IMR-90 (cell line): ENCODE measurements around the gene PIGH. TPM values are rescaled to one million over a fixed set of nuclear protein-coding genes. Genes with fewer than 3 reads are reported as not detected.

Source experiments
- ATAC-seq: fragments of 200-7000 bp; cut with Tn5 transposase; 2 replicates; pipeline ENCODE4 v1.9.1; 2020; ENCODE audit warnings: low read depth, mild to moderate bottlenecking, moderate library complexity
- BruUV-seq: library from RNA; stranded (reverse); fragments of 400-500 nt; replicated peaks from 2 replicates; lab custom pipeline; 2021; lab: Mats Ljungman, UMichigan
- CTCF ChIA-PET: fragments of 300-600 bp; formaldehyde crosslinking; extraction: SDS; loops from one replicate; lab custom pipeline; 2021; ENCODE audit warnings: antibody characterized with exemption; lab: Yijun Ruan, JAX
- POLR2A ChIA-PET: fragments of 300-600 bp; sonication (Branson Sonifier 250); formaldehyde crosslinking; loops from one replicate; lab custom pipeline; 2022; ENCODE audit warnings: antibody characterized with exemption; ENCODE audit not compliant: unreplicated experiment; lab: Charles Lee
- DNase-seq: peaks from one replicate; pipeline ENCODE4 v3.0.0; 2013
- H2AFZ ChIP-seq: replicated peaks from 2 replicates; pipeline ENCODE3; 2013; ENCODE audit warnings: low read length, mild to moderate bottlenecking; ENCODE audit not compliant: poor library complexity
- H2AK5ac ChIP-seq: 2 replicates; pipeline ENCODE4 v1.6.1; 2013; ENCODE audit warnings: low read depth, low read length, inconsistent platforms
- H2AK9ac ChIP-seq: replicated peaks from 2 replicates; pipeline ENCODE3; 2013; ENCODE audit warnings: mild to moderate bottlenecking, low read depth, low read length, moderate library complexity; ENCODE audit not compliant: poor library complexity
- H2BK120ac ChIP-seq: 2 replicates; pipeline ENCODE4 v1.6.1; 2013; ENCODE audit warnings: low read depth, low read length, inconsistent platforms
- H2BK15ac ChIP-seq: 3 replicates; pipeline ENCODE4 v1.6.1; 2013; ENCODE audit warnings: low read depth, low read length, inconsistent platforms
- H2BK20ac ChIP-seq: 2 replicates; pipeline ENCODE4 v1.6.1; 2013; ENCODE audit warnings: low read depth, mild to moderate bottlenecking, inconsistent platforms, low read length, moderate library complexity
- H2BK5ac ChIP-seq: 2 replicates; pipeline ENCODE4 v1.6.1; 2013; ENCODE audit warnings: mild to moderate bottlenecking, low read depth, low read length, inconsistent platforms; ENCODE audit not compliant: poor library complexity, severe bottlenecking
- H3K14ac ChIP-seq: replicated peaks from 2 replicates; pipeline ENCODE4 v1.6.1; 2013; ENCODE audit warnings: low read depth, low read length, inconsistent platforms
- H3K18ac ChIP-seq: 2 replicates; pipeline ENCODE4 v1.6.1; 2013; ENCODE audit warnings: low read depth, low read length, control low read depth
- H3K23ac ChIP-seq: 2 replicates; pipeline ENCODE4 v1.6.1; 2013; ENCODE audit warnings: low read depth, low read length, inconsistent platforms
- H3K27ac ChIP-seq: 2 replicates; pipeline ENCODE4 v1.5.1; 2013; ENCODE audit warnings: mild to moderate bottlenecking, control low read depth, low read length; ENCODE audit not compliant: insufficient read depth
- H3K27me3 ChIP-seq: 2 replicates; pipeline ENCODE4 v1.6.1; 2013; ENCODE audit warnings: low read length; ENCODE audit not compliant: control insufficient read depth, insufficient read depth
- H3K36me3 ChIP-seq: 2 replicates; pipeline ENCODE4 v1.6.1; 2013; ENCODE audit warnings: low read length, mixed read lengths; ENCODE audit not compliant: control insufficient read depth, insufficient read depth
- H3K4ac ChIP-seq: 2 replicates; pipeline ENCODE4 v1.6.1; 2013; ENCODE audit warnings: low read depth, low read length, inconsistent platforms
- H3K4me1 ChIP-seq: 2 replicates; pipeline ENCODE4 v1.6.1; 2013; ENCODE audit warnings: low read length, mixed read lengths; ENCODE audit not compliant: control insufficient read depth, insufficient read depth
- H3K4me2 ChIP-seq: 2 replicates; pipeline ENCODE4 v1.6.1; 2013; ENCODE audit warnings: low read depth, mild to moderate bottlenecking, control low read depth, low read length, moderate library complexity
- H3K4me3 ChIP-seq: 2 replicates; pipeline ENCODE4 v1.5.1; 2013; ENCODE audit warnings: low read depth, mild to moderate bottlenecking, control low read depth, low read length, moderate library complexity; ENCODE audit not compliant: insufficient read depth
- H3K56ac ChIP-seq: 2 replicates; pipeline ENCODE4 v1.6.1; 2013; ENCODE audit warnings: low read length, inconsistent platforms; ENCODE audit not compliant: insufficient read depth; ENCODE audit errors: extremely low read depth
- H3K79me1 ChIP-seq, 2 experiments: 2 replicates each; pipeline ENCODE4 v1.6.1; 2013; ENCODE audit warnings: low read length in 2 of 2, inconsistent platforms in 1 of 2, low read depth in 1 of 2
- H3K9ac ChIP-seq: 2 replicates; pipeline ENCODE4 v1.6.1; 2013; ENCODE audit warnings: low read depth, low read length, control low read depth
- H3K9me1 ChIP-seq: 2 replicates; pipeline ENCODE4 v1.6.1; 2013; ENCODE audit warnings: low read length, inconsistent platforms; ENCODE audit not compliant: insufficient read depth
- H3K9me3 ChIP-seq: 2 replicates; pipeline ENCODE4 v1.6.1; 2013; ENCODE audit warnings: low read length; ENCODE audit not compliant: control insufficient read depth, insufficient read depth
- H4K20me1 ChIP-seq: 2 replicates; pipeline ENCODE4 v1.6.1; 2013; ENCODE audit warnings: low read length, inconsistent platforms; ENCODE audit not compliant: insufficient read depth
- H4K5ac ChIP-seq: 2 replicates; pipeline ENCODE4 v1.6.1; 2013; ENCODE audit warnings: mild to moderate bottlenecking, low read depth, low read length, control low read depth
- H4K8ac ChIP-seq, 2 experiments: 2 replicates each; pipeline ENCODE4 v1.6.1; 2013; ENCODE audit warnings: low read depth in 2 of 2, low read length in 2 of 2, control low read depth in 1 of 2, inconsistent platforms in 1 of 2
- H4K91ac ChIP-seq: 2 replicates; pipeline ENCODE4 v1.6.1; 2013; ENCODE audit warnings: low read depth, low read length, inconsistent platforms; ENCODE audit not compliant: insufficient read depth
- BHLHE40 ChIP-seq: fragments of 150-350 bp; IDR thresholded peaks from 2 replicates; pipeline ENCODE4 v1.6.1; 2016; ENCODE audit warnings: mild to moderate bottlenecking, low read depth, low read length
- CEBPB ChIP-seq: IDR thresholded peaks from 2 replicates; pipeline ENCODE4 v1.6.1; 2012; ENCODE audit warnings: low read depth, low read length, improper control_type of control experiment
- CHD1 ChIP-seq: IDR thresholded peaks from 2 replicates; pipeline ENCODE4 v1.6.1; 2012; ENCODE audit warnings: low read depth, low read length, improper control_type of control experiment
- FOS ChIP-seq: fragments of 150-350 bp; IDR thresholded peaks from 2 replicates; pipeline ENCODE4 v1.6.1; 2016; ENCODE audit warnings: low read depth, low read length
- MAFK ChIP-seq: IDR thresholded peaks from 2 replicates; pipeline ENCODE4 v1.6.1; 2012; ENCODE audit warnings: low read depth, low read length, improper control_type of control experiment
- MAZ ChIP-seq: IDR thresholded peaks from 2 replicates; pipeline ENCODE4 v1.6.1; 2012; ENCODE audit warnings: low read depth, mild to moderate bottlenecking, low read length, improper control_type of control experiment, moderate library complexity, borderline replicate concordance
- MXI1 ChIP-seq: IDR thresholded peaks from 2 replicates; pipeline ENCODE4 v1.6.1; 2012; ENCODE audit warnings: low read depth, mild to moderate bottlenecking, low read length, moderate library complexity, borderline replicate concordance
- NFE2L2 ChIP-seq: fragments of 150-350 bp; IDR thresholded peaks from 2 replicates; pipeline ENCODE4 v1.6.1; 2016; ENCODE audit warnings: low read depth, mild to moderate bottlenecking, low read length
- RAD21 ChIP-seq: IDR thresholded peaks from 2 replicates; pipeline ENCODE4 v1.6.1; 2012; ENCODE audit warnings: low read length, improper control_type of control experiment
- RCOR1 ChIP-seq: IDR thresholded peaks from 2 replicates; pipeline ENCODE4 v1.6.1; 2012; ENCODE audit warnings: mild to moderate bottlenecking, low read length, improper control_type of control experiment; ENCODE audit not compliant: insufficient replicate concordance
- RFX5 ChIP-seq: IDR thresholded peaks from 2 replicates; pipeline ENCODE4 v1.8.0; 2012; ENCODE audit warnings: low read depth, mild to moderate bottlenecking, low read length, moderate library complexity
- USF2 ChIP-seq: fragments of 150-350 bp; IDR thresholded peaks from 2 replicates; pipeline ENCODE4 v1.6.1; 2017; ENCODE audit warnings: mild to moderate bottlenecking, antibody characterized with exemption, low read length, low read depth
- WGBS, 2 experiments: methylation state at CpG; one replicate each; pipeline versions ENCODE4 v1.1.5 to v1.1.7; 2013; ENCODE audit warnings: missing lambda C conversion rate in 2 of 2; ENCODE audit not compliant: insufficient read length in 1 of 2; ENCODE audit errors: extremely low coverage in 2 of 2; 5-methylcytosine and 5-hydroxymethylcytosine counted together
- dilution Hi-C: fragments of 300-500 bp; cut with HindIII; formaldehyde crosslinking; loops from one replicate; pipeline ENCODE4 v1.14.3; 2018; ENCODE audit warnings: low sequenced_read_pairs; ENCODE audit not compliant: unreplicated experiment
- in situ Hi-C: fragments of 300-500 bp; cut with MboI; formaldehyde crosslinking; loops from 3 replicates; pipeline ENCODE4 v1.14.3; 2019; ENCODE audit warnings: low sequenced_read_pairs, inconsistent platforms, mixed read lengths
- intact Hi-C: fragments of 100-400 bp; cut with micrococcal nuclease; formaldehyde crosslinking; loops from 2 replicates; pipeline ENCODE4 v1.10.0; 2022
- polyA plus RNA-seq, 3 experiments: library from polyadenylated mRNA; depleted of rRNA; stranded (reverse); fragments of >200 nt; gene quantifications; 2 replicates each; pipeline ENCODE4 v1.2.3, GENCODE V29; 2012; ENCODE audit warnings: low replicate concordance in 1 of 3
- total RNA-seq: library from RNA; depleted of rRNA; stranded (reverse); fragments of >200 nt; gene quantifications from 2 replicates; pipeline ENCODE4 v1.2.3, GENCODE V29; 2012
- TF ChIP-seq, protein P1 (sequence below): conservative IDR thresholded peaks from 2 replicates; pipeline ENCODE4 v1.5.1; 2012; ENCODE audit warnings: mild to moderate bottlenecking, low read depth, low read length, improper control_type of control experiment

PIGH gene
- total and polyA plus RNA-seq, 2 of the 4 experiments (the other 2 are of a cell fraction), result 7.9 to 13.5 TPM

- H2BK20ac ChIP-seq, result no peak overlapping the region
These were observed 22.8 kb downstream of the PIGH start for GRCh38 chr14:67577181-67577808.

More at GRCh38 chr14:67577181-67577808, 22.8 kb downstream of the PIGH start:
- Histone ChIP-seq H3K4ac (no peak overlapping the region), H3K79me1 (no peaks in the 10 kb centered on the region), H2AFZ (peak overlapping the region; percentile 27), H2AK5ac (no peak overlapping the region), H3K4me2 (no peak overlapping the region), H3K23ac (no peak overlapping the region), H3K4me1 (no peaks in the 10 kb centered on the region), H3K9me3 (no peaks in the 10 kb centered on the region), H2BK120ac (no peak overlapping the region), H3K14ac (no peak overlapping the region), H3K56ac (no peak overlapping the region), H2BK15ac (no peak overlapping the region), H2BK5ac (no peak overlapping the region), H3K27ac (no peak overlapping the region), H4K8ac (no peak overlapping the region), H3K27me3 (peaks cover 8% of the 10 kb centered on the region), H4K91ac (no peak overlapping the region), H2AK9ac (no peak overlapping the region), H3K18ac (no peak overlapping the region), H3K36me3 (no peaks in the 10 kb centered on the region), H3K9me1 (0 out of 2 replicates have a peak, but pooled peaks cover 3% of the 10 kb centered on the region), H4K20me1 (no peaks in the 10 kb centered on the region), H3K4me3 (no peak overlapping the region), H3K9ac (no peak overlapping the region), H4K5ac (no peak overlapping the region)
- WGBS, 2 experiments, result no CpG with 5 or more reads among the region's 13 CpGs
- TF ChIP-seq RAD21, result no peak
- no peak for TF ChIP-seq RFX5
- no peak for TF ChIP-seq USF2
- TF ChIP-seq MAZ, result no peak
- TF ChIP-seq FOS, result no peak
- no peak for TF ChIP-seq RCOR1
- no peak for TF ChIP-seq CHD1
- no peak for TF ChIP-seq BHLHE40
- TF ChIP-seq, protein P1, sequence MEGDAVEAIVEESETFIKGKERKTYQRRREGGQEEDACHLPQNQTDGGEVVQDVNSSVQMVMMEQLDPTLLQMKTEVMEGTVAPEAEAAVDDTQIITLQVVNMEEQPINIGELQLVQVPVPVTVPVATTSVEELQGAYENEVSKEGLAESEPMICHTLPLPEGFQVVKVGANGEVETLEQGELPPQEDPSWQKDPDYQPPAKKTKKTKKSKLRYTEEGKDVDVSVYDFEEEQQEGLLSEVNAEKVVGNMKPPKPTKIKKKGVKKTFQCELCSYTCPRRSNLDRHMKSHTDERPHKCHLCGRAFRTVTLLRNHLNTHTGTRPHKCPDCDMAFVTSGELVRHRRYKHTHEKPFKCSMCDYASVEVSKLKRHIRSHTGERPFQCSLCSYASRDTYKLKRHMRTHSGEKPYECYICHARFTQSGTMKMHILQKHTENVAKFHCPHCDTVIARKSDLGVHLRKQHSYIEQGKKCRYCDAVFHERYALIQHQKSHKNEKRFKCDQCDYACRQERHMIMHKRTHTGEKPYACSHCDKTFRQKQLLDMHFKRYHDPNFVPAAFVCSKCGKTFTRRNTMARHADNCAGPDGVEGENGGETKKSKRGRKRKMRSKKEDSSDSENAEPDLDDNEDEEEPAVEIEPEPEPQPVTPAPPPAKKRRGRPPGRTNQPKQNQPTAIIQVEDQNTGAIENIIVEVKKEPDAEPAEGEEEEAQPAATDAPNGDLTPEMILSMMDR, result no peak
- no peak for TF ChIP-seq CEBPB
- no peak for TF ChIP-seq MXI1
- TF ChIP-seq MAFK, result no peak
- TF ChIP-seq NFE2L2, result no peak
- ChIA-PET POLR2A (no interaction called here), CTCF (no interaction called here)
- peak; percentile 54 for ATAC-seq
- in situ Hi-C loops (no loop called here), dilution Hi-C loops (no loop called here), intact Hi-C loops (no loop called here)
- BruUV-seq, result no TSS peak
- no peak for DNase-seq
